Thyroid gland (tissue), 4 donors: Measurements from ENCODE around the gene CRYL1. TPM values are rescaled to one million over a fixed set of nuclear protein-coding genes. Genes with fewer than 3 reads are reported as not detected.

Source experiments
- DNase-seq, 2 donors: peaks; one replicate each; pipeline ENCODE4 v3.0.0-alpha.2; 2019
- H3K27ac ChIP-seq, 3 donors: fragments of 200-600 bp; sonication (generic); 1 replicate in 2 of 3; 2 replicates in 1 of 3; pipeline ENCODE4 v1.5.1; 2016 to 2019; ENCODE audit warnings: mild to moderate bottlenecking in 1 of 3, moderate library complexity in 1 of 3
- H3K27me3 ChIP-seq: fragments of 200-600 bp; sonication (generic); one replicate; pipeline ENCODE4 v1.5.1; 2019
- H3K36me3 ChIP-seq, 2 donors: fragments of 200-600 bp; sonication (generic); one replicate each; pipeline ENCODE4 v1.5.1; 2016 to 2019
- H3K4me1 ChIP-seq, 2 donors: fragments of 200-600 bp; sonication (generic); one replicate each; pipeline ENCODE4 v1.5.1; 2017 to 2019
- H3K4me3 ChIP-seq, 3 donors: fragments of 200-600 bp; sonication (generic); replicated peaks in 1 of 3; 1 replicate in 2 of 3; 2 replicates in 1 of 3; pipeline ENCODE4 v1.5.1; 2016; ENCODE audit warnings: mild to moderate bottlenecking in 1 of 3
- H3K9me3 ChIP-seq: fragments of 200-600 bp; sonication (generic); one replicate; pipeline ENCODE4 v1.5.1; 2017
- CTCF ChIP-seq, 6 experiments: fragments of 200-600 bp in 3 of 6; fragments of 450-650 bp in 3 of 6; sonication (generic) in 3 of 6; IDR thresholded peaks; one replicate each; pipeline ENCODE4 v1.5.1; 2016 to 2019; ENCODE audit warnings: antibody characterized with exemption in 6 of 6, mild to moderate bottlenecking in 2 of 6, inconsistent platforms in 1 of 6, moderate library complexity in 1 of 6
- POLR2A ChIP-seq, 2 donors: fragments of 450-650 bp; IDR thresholded peaks; one replicate each; pipeline ENCODE4 v1.6.1; 2017; ENCODE audit warnings: antibody characterized with exemption in 2 of 2, mild to moderate bottlenecking in 2 of 2, moderate library complexity in 1 of 2
- whole genome bisulfite sequencing, 2 donors: methylation state at CpG; one replicate each; pipeline ENCODE4 v1.1.5; 2017; 5-methylcytosine and 5-hydroxymethylcytosine counted together
- intact Hi-C: fragments of 100-400 bp; cut with DNase I; formaldehyde crosslinking; loops from one replicate; pipeline ENCODE4 v1.15.1; 2023
- total RNA-seq, 4 donors: library from RNA; depleted of rRNA; stranded (reverse); fragments of >200 nt; gene quantifications; one replicate each; pipeline ENCODE4 v1.2.3, GENCODE V29; 2016

Gene CRYL1
- total RNA-seq, 4 donors from 2014 or later, result 33.1 to 53.8 (median 46.7) TPM

GRCh38 chr13:20377720-20378119 lies 147.9 kb downstream of the CRYL1 start:
- no peaks in the 10 kb centered on the region for H3K9me3 ChIP-seq
- H3K4me1 ChIP-seq, result peaks cover 3 to 6% of the 10 kb centered on the region in 2 donors
- DNase-seq, result no peak
- no peak overlapping the region for H3K4me3 ChIP-seq
- intact Hi-C loops, result no loop called here
- H3K36me3 ChIP-seq, result no peaks in the 10 kb centered on the region
- TF ChIP-seq CTCF (IDR thresholded peaks at IDR 0.05), result no peak
- no peak overlapping the region for H3K27ac ChIP-seq
- WGBS, 2 donors, result 90 to 93% methylated on average over 6 of the region's 6 CpGs
- no peaks in the 10 kb centered on the region for H3K27me3 ChIP-seq

- intact Hi-C loops, result no loop called here
- no peaks in the 10 kb centered on the region for H3K27me3 ChIP-seq
- no peak for DNase-seq
- no peak overlapping the region for H3K27ac ChIP-seq
- 95 to 96% methylated on average over 6 of the region's 6 CpGs for WGBS, 2 donors
- H3K9me3 ChIP-seq, result no peaks in the 10 kb centered on the region
- H3K4me3 ChIP-seq, result no peak overlapping the region
- H3K36me3 ChIP-seq, result no peaks in the 10 kb centered on the region
- peaks cover 5 to 9% of the 10 kb centered on the region in 2 donors for H3K4me1 ChIP-seq
- TF ChIP-seq CTCF (IDR thresholded peaks at IDR 0.05) (no peak), POLR2A (IDR thresholded peaks at IDR 0.05) (no peak)
Measured at GRCh38 chr13:20375871-20376270, 149.8 kb downstream of the CRYL1 start.

- H3K9me3 ChIP-seq, result no peaks in the 10 kb centered on the region
- no peak for DNase-seq
- intact Hi-C loops, result no loop called here
Measured at GRCh38 chr13:20373861-20374260, 151.8 kb downstream of the CRYL1 start.

GRCh38 chr13:20371825-20372224 lies 153.8 kb downstream of the CRYL1 start:
- H3K36me3 ChIP-seq, result no peaks in the 10 kb centered on the region
- no peak for DNase-seq
- no peaks in the 10 kb centered on the region for H3K9me3 ChIP-seq
- no peak overlapping the region for H3K27ac ChIP-seq
- 88 to 91% methylated on average over 4 of the region's 4 CpGs for WGBS, 2 donors
- no peak for TF ChIP-seq CTCF (IDR thresholded peaks at IDR 0.05)
- TF ChIP-seq POLR2A (IDR thresholded peaks at IDR 0.05), result no peak
- intact Hi-C loops, result no loop called here
- no peaks in the 10 kb centered on the region for H3K27me3 ChIP-seq
- peaks cover 16 to 18% of the 10 kb centered on the region in 2 donors for H3K4me1 ChIP-seq
- no peak overlapping the region for H3K4me3 ChIP-seq

More at GRCh38 chr13:20373861-20374260, 151.8 kb downstream of the CRYL1 start:
- Histone ChIP-seq H3K4me1 (peaks cover 16 to 23% of the 10 kb centered on the region in 2 donors), H3K27ac (no peak overlapping the region), H3K4me3 (no peak overlapping the region), H3K27me3 (no peaks in the 10 kb centered on the region), H3K36me3 (no peaks in the 10 kb centered on the region)
- TF ChIP-seq CTCF (IDR thresholded peaks at IDR 0.05) (no peak), POLR2A (IDR thresholded peaks at IDR 0.05) (no peak)

GRCh38 chr13:20370815-20371421 lies 154.7 kb downstream of the CRYL1 start:
- no peak for TF ChIP-seq POLR2A (IDR thresholded peaks at IDR 0.05)
- TF ChIP-seq CTCF (IDR thresholded peaks at IDR 0.05), result no peak
- intact Hi-C loops, result no loop called here
- H3K27me3 ChIP-seq, result no peaks in the 10 kb centered on the region
- H3K27ac ChIP-seq, result peak overlapping the region; percentile 27 to 62 (median 33)
- H3K36me3 ChIP-seq, result no peaks in the 10 kb centered on the region
- no peak for DNase-seq
- H3K9me3 ChIP-seq, result no peaks in the 10 kb centered on the region
- no peak overlapping the region for H3K4me3 ChIP-seq
- peaks cover 16 to 18% of the 10 kb centered on the region in 2 donors for H3K4me1 ChIP-seq
- 40 to 51% methylated on average over 2 of the region's 2 CpGs for WGBS, 2 donors
